Ishikawa (cell line): ENCODE measurements around the gene RAD23B.

Experiments
- CEBPB ChIP-seq: IDR thresholded peaks from 2 replicates; pipeline ENCODE4 v1.6.1; 2012
- CREB1 ChIP-seq: IDR thresholded peaks from 2 replicates; pipeline ENCODE4 v1.6.1; 2012; ENCODE audit warnings: low read depth
- EGR1 ChIP-seq: IDR thresholded peaks from 2 replicates; pipeline ENCODE4 v1.6.1; 2012
- EP300 ChIP-seq: IDR thresholded peaks from 2 replicates; pipeline ENCODE4 v1.6.1; 2012; ENCODE audit warnings: borderline replicate concordance
- FOXM1 ChIP-seq: IDR thresholded peaks from 2 replicates; pipeline ENCODE4 v1.6.1; 2012; ENCODE audit warnings: low read depth, borderline replicate concordance
- MAX ChIP-seq: IDR thresholded peaks from 2 replicates; pipeline ENCODE4 v1.6.1; 2012
- NFIC ChIP-seq: IDR thresholded peaks from 2 replicates; pipeline ENCODE4 v1.6.1; 2012
- RAD21 ChIP-seq: IDR thresholded peaks from 2 replicates; pipeline ENCODE4 v1.6.1; 2012; ENCODE audit warnings: low read depth
- REST ChIP-seq: IDR thresholded peaks from 2 replicates; pipeline ENCODE4 v1.6.1; 2012; ENCODE audit warnings: low read depth, mild to moderate bottlenecking
- TAF1 ChIP-seq: IDR thresholded peaks from 2 replicates; pipeline ENCODE4 v1.6.1; 2012; ENCODE audit warnings: low read depth, mild to moderate bottlenecking
- TCF12 ChIP-seq: IDR thresholded peaks from 2 replicates; pipeline ENCODE4 v1.6.1; 2012; ENCODE audit warnings: low read depth
- TEAD4 ChIP-seq: IDR thresholded peaks from 2 replicates; pipeline ENCODE4 v1.6.1; 2012
- YY1 ChIP-seq: IDR thresholded peaks from 2 replicates; pipeline ENCODE4 v1.6.1; 2012; ENCODE audit warnings: low read depth
- ZBTB7A ChIP-seq: IDR thresholded peaks from 2 replicates; pipeline ENCODE4 v1.6.1; 2012; ENCODE audit warnings: low read depth
- TF ChIP-seq, protein P1 (sequence below): IDR thresholded peaks from 2 replicates; pipeline ENCODE4 v1.6.1; 2012

The RAD23B gene

GRCh38 chr9:107333363-107333762, 50.3 kb downstream of the RAD23B start:
- TF ChIP-seq CREB1 (no peak), REST (no peak), TCF12 (no peak), TAF1 (no peak), NFIC (no peak), EP300 (no peak), YY1 (no peak), MAX (no peak)

DNA sequence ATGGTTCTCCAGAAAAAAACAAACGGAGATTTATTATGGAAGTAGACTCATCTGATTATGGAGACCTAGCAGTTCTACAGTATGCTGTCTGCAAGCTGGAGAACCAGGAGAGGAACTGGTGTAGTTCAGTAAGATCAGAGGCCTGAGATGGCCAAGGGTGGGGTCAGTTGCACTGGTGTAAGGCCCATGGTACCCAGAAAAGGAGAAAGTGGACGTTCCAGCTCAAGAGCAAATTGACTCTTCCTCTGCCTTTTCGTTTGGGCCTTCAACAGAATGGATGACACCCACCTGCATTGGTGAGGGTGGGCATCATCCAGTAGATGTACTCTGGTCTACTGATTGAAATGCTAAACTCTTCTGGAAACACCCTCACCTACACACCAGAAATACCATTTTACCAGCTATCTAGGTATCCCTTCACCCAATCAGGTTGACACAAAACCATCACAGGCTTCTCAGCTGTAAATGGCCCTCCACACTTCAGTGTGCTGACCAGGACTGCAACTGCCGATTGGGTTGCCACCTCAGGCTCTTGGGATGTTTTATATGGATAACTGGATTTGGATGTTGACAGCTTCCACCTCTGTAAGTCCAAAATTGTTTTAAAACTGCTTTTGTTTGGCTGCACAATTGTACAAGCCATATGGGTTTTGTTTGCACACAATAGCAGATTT, 51.2 kb downstream of the RAD23B start:
- TF ChIP-seq MAX, result no peak
- TF ChIP-seq CREB1, result no peak
- TF ChIP-seq, protein P1, sequence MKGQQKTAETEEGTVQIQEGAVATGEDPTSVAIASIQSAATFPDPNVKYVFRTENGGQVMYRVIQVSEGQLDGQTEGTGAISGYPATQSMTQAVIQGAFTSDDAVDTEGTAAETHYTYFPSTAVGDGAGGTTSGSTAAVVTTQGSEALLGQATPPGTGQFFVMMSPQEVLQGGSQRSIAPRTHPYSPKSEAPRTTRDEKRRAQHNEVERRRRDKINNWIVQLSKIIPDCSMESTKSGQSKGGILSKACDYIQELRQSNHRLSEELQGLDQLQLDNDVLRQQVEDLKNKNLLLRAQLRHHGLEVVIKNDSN, result no peak
- TF ChIP-seq EP300, result no peak
- TF ChIP-seq YY1, result no peak
- no peak for TF ChIP-seq TCF12
- TF ChIP-seq FOXM1, result no peak
- TF ChIP-seq NFIC, result no peak
- no peak for TF ChIP-seq REST

DNA sequence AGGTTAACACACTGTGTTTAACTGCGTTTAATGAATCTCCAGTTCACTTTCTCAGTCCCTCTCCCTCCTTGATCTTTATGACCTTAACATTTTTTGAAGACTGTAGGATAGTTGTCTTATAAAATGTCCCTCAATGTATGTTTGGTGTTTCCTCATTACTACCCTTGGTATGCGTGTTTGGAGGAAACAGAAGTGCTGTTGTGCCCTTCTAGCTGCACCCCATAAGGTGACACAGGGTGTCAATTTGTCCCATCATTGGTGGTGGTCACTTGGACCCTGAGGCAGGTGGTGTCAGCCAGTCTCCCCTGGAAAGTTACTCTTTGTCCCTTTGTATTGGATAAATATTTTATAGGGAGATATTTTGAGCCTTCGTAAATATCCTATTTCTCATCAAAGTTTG, 52.3 kb downstream of the RAD23B start:
- TF ChIP-seq TEAD4 (no peak), ZBTB7A (no peak), FOXM1 (no peak), NFIC (no peak), EP300 (no peak), CREB1 (no peak), TAF1 (no peak), YY1 (no peak), REST (no peak), RAD21 (no peak), TCF12 (no peak)

- TF ChIP-seq RAD21 (no peak), TAF1 (no peak), REST (no peak), TEAD4 (no peak), EGR1 (no peak), YY1 (no peak), CEBPB (no peak), CREB1 (no peak), FOXM1 (no peak)
- TF ChIP-seq, protein P1, result no peak
These were observed 53.8 kb downstream of the RAD23B start for GRCh38 chr9:107336718-107337360.
